ENCODE measurements around the gene DNMT1. TPM values are rescaled to one million over a fixed set of nuclear protein-coding genes. Genes with fewer than 3 reads are reported as not detected.

Gene DNMT1
- total RNA-seq, 3 donors from 2014 or later: 30.6 to 55.1 (median 55.0) TPM

- H3K9me3 ChIP-seq: no peaks in the 10 kb centered on the region
- intact Hi-C loops (cut with DNase I; ENCODE audit: low total_unique reads): no loop called here
- peaks cover under 1 to 7% of the 10 kb centered on the region in 2 donors for H3K4me1 ChIP-seq
- no peak overlapping the region for H3K4me3 ChIP-seq
- peak overlapping the region in 1 of 2 donors; percentile 25 for H3K27ac ChIP-seq
- no peak for DNase-seq (ENCODE audit: low spot score in 2 of 2)
- H3K27me3 ChIP-seq: no peaks in the 10 kb centered on the region
- H3K36me3 ChIP-seq: no peaks in the 10 kb centered on the region
- TF ChIP-seq CTCF (IDR thresholded peaks at IDR 0.05) (no peak), POLR2A (IDR thresholded peaks at IDR 0.05) (no peak), POLR2AphosphoS5 (IDR thresholded peaks at IDR 0.05) (no peak)
These were observed 29.6 kb upstream of the DNMT1 start for GRCh38 chr19:10224337-10224736.

- peak overlapping the region in 1 of 2 donors; percentile 25 for H3K27ac ChIP-seq
- intact Hi-C loops (cut with DNase I; ENCODE audit: low total_unique reads): no loop called here
- no peak overlapping the region for H3K4me3 ChIP-seq
- no peaks in the 10 kb centered on the region for H3K27me3 ChIP-seq
- no peaks in the 10 kb centered on the region for H3K9me3 ChIP-seq
- H3K4me1 ChIP-seq: peaks cover 0 to 7% of the 10 kb centered on the region in 2 donors
- H3K36me3 ChIP-seq: no peaks in the 10 kb centered on the region
- no peak for DNase-seq (ENCODE audit: low spot score in 2 of 2)
- TF ChIP-seq CTCF (IDR thresholded peaks at IDR 0.05): no peak
- TF ChIP-seq POLR2A (IDR thresholded peaks at IDR 0.05): no peak
- no peak for TF ChIP-seq POLR2AphosphoS5 (IDR thresholded peaks at IDR 0.05)
These were observed 28.9 kb upstream of the DNMT1 start for GRCh38 chr19:10223488-10224213.

DNA sequence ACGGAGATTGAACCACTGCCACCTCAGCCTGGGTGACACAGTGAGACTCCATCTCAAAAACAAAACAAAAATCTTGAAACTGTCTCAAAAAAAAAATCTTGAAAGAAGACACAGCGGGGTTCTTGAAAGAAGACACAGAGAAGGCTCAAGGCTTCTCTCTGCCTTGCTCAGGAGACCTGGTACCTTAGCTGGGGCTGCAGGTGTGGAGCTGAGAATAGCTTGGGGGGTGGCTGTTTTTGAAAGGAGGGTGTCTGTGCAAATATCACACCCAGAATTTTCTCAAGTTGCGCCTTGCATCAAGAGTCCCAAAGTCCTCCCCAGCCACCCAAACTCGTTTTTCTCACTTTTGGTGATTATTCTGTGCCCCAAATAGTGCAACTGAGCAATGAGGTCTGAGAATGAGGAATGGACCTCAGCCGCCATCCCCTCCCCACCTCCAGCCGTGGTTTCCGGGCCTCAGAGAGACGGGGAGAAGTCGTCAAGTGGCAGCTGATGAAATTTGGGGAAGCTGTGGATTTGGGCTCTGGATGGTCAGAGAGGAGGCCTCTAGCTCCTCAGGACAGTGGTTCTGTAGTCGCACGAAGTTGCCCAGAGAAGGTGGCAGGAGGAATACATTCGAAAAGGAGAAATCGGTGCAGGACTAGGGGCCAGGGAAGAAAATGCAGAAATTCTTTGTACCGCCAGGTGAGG, 27.6 kb upstream of the DNMT1 start:
- Histone ChIP-seq H3K27me3 (no peaks in the 10 kb centered on the region), H3K36me3 (no peaks in the 10 kb centered on the region), H3K4me1 (peaks cover 0 to 5% of the 10 kb centered on the region in 2 donors), H3K27ac (no peak overlapping the region), H3K4me3 (no peak overlapping the region), H3K9me3 (no peaks in the 10 kb centered on the region)
- TF ChIP-seq POLR2AphosphoS5 (IDR thresholded peaks at IDR 0.05): no peak
- TF ChIP-seq CTCF (IDR thresholded peaks at IDR 0.05): no peak
- no peak for TF ChIP-seq POLR2A (IDR thresholded peaks at IDR 0.05)
- intact Hi-C loops (cut with DNase I; ENCODE audit: low total_unique reads): no loop called here
- no peak for DNase-seq (ENCODE audit: low spot score in 2 of 2)

- Histone ChIP-seq H3K27ac (peak overlapping the region in 1 of 2 donors; percentile 25), H3K4me3 (no peak overlapping the region), H3K27me3 (no peaks in the 10 kb centered on the region), H3K4me1 (no peaks in the 10 kb centered on the region), H3K9me3 (no peaks in the 10 kb centered on the region), H3K36me3 (no peaks in the 10 kb centered on the region)
- intact Hi-C loops (cut with DNase I; ENCODE audit: low total_unique reads): no loop called here
- DNase-seq (ENCODE audit: low spot score in 2 of 2): no peak
- no peak for TF ChIP-seq POLR2AphosphoS5 (IDR thresholded peaks at IDR 0.05)
These were observed 25.9 kb upstream of the DNMT1 start for GRCh38 chr19:10220695-10221094.

DNA sequence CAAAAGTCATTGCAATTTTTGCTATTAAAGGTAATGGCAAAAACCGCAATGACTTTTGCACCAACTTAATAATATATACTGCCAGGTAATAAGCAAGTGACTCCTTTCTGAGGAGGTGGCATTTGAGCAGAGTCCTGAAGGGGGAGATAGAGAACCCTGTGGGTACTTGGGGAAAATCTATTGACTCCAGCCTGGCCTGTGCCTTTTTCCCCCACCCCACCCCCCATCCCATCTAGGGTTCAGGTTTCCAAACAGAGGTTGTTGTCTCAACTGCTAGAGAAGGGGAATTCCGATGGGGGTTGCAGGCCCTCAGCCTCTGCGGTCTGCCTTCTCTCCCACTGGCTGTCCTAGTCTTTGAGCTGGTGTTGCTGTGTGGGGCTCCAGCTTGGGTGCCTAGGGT, 24.9 kb upstream of the DNMT1 start:
- Histone ChIP-seq H3K27ac (peak overlapping the region in 1 of 2 donors; percentile 12), H3K4me1 (no peaks in the 10 kb centered on the region), H3K4me3 (no peak overlapping the region), H3K27me3 (no peaks in the 10 kb centered on the region), H3K9me3 (no peaks in the 10 kb centered on the region), H3K36me3 (no peaks in the 10 kb centered on the region)
- TF ChIP-seq CTCF (IDR thresholded peaks at IDR 0.05) (peak in 1 of 3 donors; percentile 16), POLR2AphosphoS5 (IDR thresholded peaks at IDR 0.05) (no peak), POLR2A (IDR thresholded peaks at IDR 0.05) (no peak)
- intact Hi-C loops (cut with DNase I; ENCODE audit: low total_unique reads): no loop called here
- DNase-seq (ENCODE audit: low spot score in 2 of 2): no peak

All from breast epithelium (tissue), 4 donors.